GM23338 (cell line): ENCODE measurements around the gene MRPS26. TPM values are rescaled to one million over a fixed set of nuclear protein-coding genes. Genes with fewer than 3 reads are reported as not detected.

Source experiments
- ATAC-seq: fragments of 200-7000 bp; cut with Tn5 transposase; 3 replicates; pipeline ENCODE4 v1.9.1; 2020
- DNase-seq: peaks from one replicate; pipeline ENCODE4 v3.0.0-alpha.2; 2015; ENCODE audit warnings: low spot score
- H2AFZ ChIP-seq: fragments of 200-600 bp; sonication (generic); 2 replicates; pipeline ENCODE4 v1.8.0; 2016; ENCODE audit warnings: antibody characterized with exemption, mild to moderate bottlenecking, moderate library complexity
- H3F3A ChIP-seq: fragments of 200-600 bp; sonication (generic); replicated peaks from 2 replicates; pipeline ENCODE4 v1.8.0; 2017; ENCODE audit warnings: antibody characterized with exemption, mixed run types, low read depth
- H3K27ac ChIP-seq: fragments of 200-600 bp; sonication (generic); 2 replicates; pipeline ENCODE4 v1.6.1; 2016; ENCODE audit warnings: low read depth
- H3K27me3 ChIP-seq: fragments of 200-600 bp; sonication (generic); 2 replicates; pipeline ENCODE4 v1.8.0; 2016; ENCODE audit warnings: mild to moderate bottlenecking, mixed run types, moderate library complexity; ENCODE audit not compliant: insufficient read depth
- H3K36me3 ChIP-seq: fragments of 200-600 bp; sonication (generic); 2 replicates; pipeline ENCODE4 v1.8.0; 2016; ENCODE audit warnings: mild to moderate bottlenecking; ENCODE audit not compliant: insufficient read depth
- H3K4me1 ChIP-seq: fragments of 200-600 bp; sonication (generic); 2 replicates; pipeline ENCODE4 v1.8.0; 2016; ENCODE audit warnings: mild to moderate bottlenecking, moderate library complexity; ENCODE audit not compliant: insufficient read depth
- H3K4me2 ChIP-seq: fragments of 200-600 bp; sonication (generic); 2 replicates; pipeline ENCODE4 v1.7.1; 2017; ENCODE audit warnings: mixed run types
- H3K4me3 ChIP-seq: fragments of 200-600 bp; sonication (generic); 2 replicates; pipeline ENCODE4 v1.6.1; 2016; ENCODE audit warnings: mixed run types
- H3K79me2 ChIP-seq: fragments of 200-600 bp; sonication (generic); replicated peaks from 2 replicates; pipeline ENCODE4 v1.8.0; 2017; ENCODE audit warnings: mild to moderate bottlenecking; ENCODE audit not compliant: insufficient read depth
- H3K9me2 ChIP-seq: fragments of 200-600 bp; sonication (generic); 2 replicates; pipeline ENCODE4 v1.8.0; 2017; ENCODE audit not compliant: insufficient read depth
- H4K20me1 ChIP-seq: fragments of 200-600 bp; sonication (generic); replicated peaks from 2 replicates; pipeline ENCODE4 v1.8.0; 2017; ENCODE audit warnings: mild to moderate bottlenecking; ENCODE audit not compliant: insufficient read depth
- H3K27ac Mint-ChIP-seq: 2 replicates; pipeline ENCODE4 v1.8.0; 2020; ENCODE audit warnings: inconsistent platforms, mild to moderate bottlenecking, moderate library complexity, mixed read lengths
- H3K27me3 Mint-ChIP-seq: 3 replicates; pipeline ENCODE4 v1.8.0; 2022; ENCODE audit warnings: low read depth, mild to moderate bottlenecking, moderate library complexity, mixed read lengths, inconsistent platforms; ENCODE audit not compliant: insufficient read depth, poor library complexity
- H3K36me3 Mint-ChIP-seq: 3 replicates; pipeline ENCODE4 v1.8.0; 2021; ENCODE audit warnings: low read depth, mild to moderate bottlenecking, inconsistent platforms, moderate library complexity, mixed read lengths
- H3K4me1 Mint-ChIP-seq: 3 replicates; pipeline ENCODE4 v1.8.0; 2020; ENCODE audit warnings: mild to moderate bottlenecking, inconsistent platforms, mixed read lengths
- H3K4me3 Mint-ChIP-seq: 3 replicates; pipeline ENCODE4 v1.8.0; 2021; ENCODE audit warnings: moderate library complexity, mild to moderate bottlenecking, inconsistent platforms, mixed read lengths
- H3K9me3 Mint-ChIP-seq: 3 replicates; pipeline ENCODE4 v1.8.0; 2020; ENCODE audit warnings: moderate library complexity, mild to moderate bottlenecking, inconsistent platforms, mixed read lengths
- CREB1 ChIP-seq: fragments of 250-450 bp; sonication (Bioruptor Pico); IDR thresholded peaks from 2 replicates; pipeline ENCODE4 v1.5.0; 2020; ENCODE audit warnings: low read depth, mild to moderate bottlenecking, moderate library complexity
- EZH2 ChIP-seq: fragments of 200-600 bp; sonication (generic); IDR thresholded peaks from one replicate; pipeline ENCODE4 v1.8.0; 2017; ENCODE audit warnings: antibody characterized with exemption, mild to moderate bottlenecking, low read depth; ENCODE audit not compliant: unreplicated experiment
- EZH2phosphoT487 ChIP-seq: fragments of 200-600 bp; sonication (generic); IDR thresholded peaks from one replicate; pipeline ENCODE4 v1.8.1; 2018; ENCODE audit warnings: antibody characterized with exemption; ENCODE audit not compliant: unreplicated experiment
- JUNB ChIP-seq: IDR thresholded peaks from one replicate; pipeline ENCODE4 v1.6.1; 2016; ENCODE audit warnings: antibody characterized with exemption; ENCODE audit not compliant: unreplicated experiment
- POLR2AphosphoS5 ChIP-seq: IDR thresholded peaks from 2 replicates; pipeline ENCODE4 v1.6.1; 2016; ENCODE audit warnings: antibody characterized with exemption, low read depth
- STAT1 ChIP-seq: IDR thresholded peaks from one replicate; pipeline ENCODE4 v1.6.1; 2016; ENCODE audit warnings: antibody characterized with exemption; ENCODE audit not compliant: unreplicated experiment
- ZNF114 ChIP-seq: fragments of 250-450 bp; sonication (Bioruptor Pico); IDR thresholded peaks from 2 replicates; pipeline ENCODE4 v1.5.0; 2020; ENCODE audit warnings: mild to moderate bottlenecking, moderate library complexity
- ZNF331 ChIP-seq: fragments of 250-450 bp; sonication (Bioruptor Pico); IDR thresholded peaks from 2 replicates; pipeline ENCODE4 v1.5.0; 2020; ENCODE audit warnings: low read depth, mild to moderate bottlenecking, moderate library complexity
- polyA plus RNA-seq: library from polyadenylated mRNA; unstranded; fragments of >200 nt; fragmentation: Nextera tagmentation; extraction: Ambion mirVana; gene quantifications from 2 replicates; pipeline ENCODE4 v1.2.1, GENCODE V29; 2016
- total RNA-seq: library from RNA; depleted of rRNA; stranded (reverse); fragments of >200 nt; shearing (Covaris generic); gene quantifications from 2 replicates; pipeline ENCODE4 v1.2.3, GENCODE V29; 2014
- TF ChIP-seq, protein P1 (sequence below): fragments of 250-450 bp; sonication (Bioruptor Pico); IDR thresholded peaks from 2 replicates; pipeline ENCODE4 v1.5.0; 2020; ENCODE audit warnings: mild to moderate bottlenecking, moderate library complexity
- TF ChIP-seq, protein P2 (sequence below), 2 experiments: fragments of 200-600 bp in 1 of 2; sonication (generic) in 1 of 2; conservative IDR thresholded peaks; 2 replicates each; pipeline versions ENCODE4 v1.5.1 to v1.6.1; 2016 to 2017; ENCODE audit warnings: antibody characterized with exemption in 2 of 2, low read depth in 2 of 2, mild to moderate bottlenecking in 2 of 2, moderate library complexity in 1 of 2
- TF ChIP-seq, protein P3 (sequence below): IDR thresholded peaks from one replicate; pipeline ENCODE4 v1.6.1; 2018; ENCODE audit warnings: antibody characterized with exemption; ENCODE audit not compliant: unreplicated experiment

The MRPS26 gene
- total and polyA plus RNA-seq, 2 experiments from 2014 or later, result 105 to 154 TPM

DNA sequence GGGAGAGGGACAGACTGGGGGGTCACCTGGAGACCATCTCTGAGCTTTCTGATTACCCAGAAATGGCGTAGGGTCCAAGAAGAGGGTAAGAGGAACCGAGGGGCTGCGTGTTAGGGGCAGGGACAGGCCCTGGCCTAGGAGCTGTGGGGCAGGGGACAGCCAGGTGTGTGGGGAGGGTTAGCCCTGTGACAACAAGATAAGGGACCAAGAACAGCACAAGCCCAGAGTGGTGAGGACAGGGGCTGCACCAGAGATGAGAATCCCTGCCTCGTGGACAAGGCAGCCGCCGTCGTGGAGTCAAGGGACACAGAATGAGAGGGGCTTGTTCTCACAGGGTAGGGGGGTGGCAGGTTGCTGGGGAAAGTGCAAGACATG, 39.1 kb downstream of the MRPS26 start (continued):
- TF ChIP-seq, protein P1, sequence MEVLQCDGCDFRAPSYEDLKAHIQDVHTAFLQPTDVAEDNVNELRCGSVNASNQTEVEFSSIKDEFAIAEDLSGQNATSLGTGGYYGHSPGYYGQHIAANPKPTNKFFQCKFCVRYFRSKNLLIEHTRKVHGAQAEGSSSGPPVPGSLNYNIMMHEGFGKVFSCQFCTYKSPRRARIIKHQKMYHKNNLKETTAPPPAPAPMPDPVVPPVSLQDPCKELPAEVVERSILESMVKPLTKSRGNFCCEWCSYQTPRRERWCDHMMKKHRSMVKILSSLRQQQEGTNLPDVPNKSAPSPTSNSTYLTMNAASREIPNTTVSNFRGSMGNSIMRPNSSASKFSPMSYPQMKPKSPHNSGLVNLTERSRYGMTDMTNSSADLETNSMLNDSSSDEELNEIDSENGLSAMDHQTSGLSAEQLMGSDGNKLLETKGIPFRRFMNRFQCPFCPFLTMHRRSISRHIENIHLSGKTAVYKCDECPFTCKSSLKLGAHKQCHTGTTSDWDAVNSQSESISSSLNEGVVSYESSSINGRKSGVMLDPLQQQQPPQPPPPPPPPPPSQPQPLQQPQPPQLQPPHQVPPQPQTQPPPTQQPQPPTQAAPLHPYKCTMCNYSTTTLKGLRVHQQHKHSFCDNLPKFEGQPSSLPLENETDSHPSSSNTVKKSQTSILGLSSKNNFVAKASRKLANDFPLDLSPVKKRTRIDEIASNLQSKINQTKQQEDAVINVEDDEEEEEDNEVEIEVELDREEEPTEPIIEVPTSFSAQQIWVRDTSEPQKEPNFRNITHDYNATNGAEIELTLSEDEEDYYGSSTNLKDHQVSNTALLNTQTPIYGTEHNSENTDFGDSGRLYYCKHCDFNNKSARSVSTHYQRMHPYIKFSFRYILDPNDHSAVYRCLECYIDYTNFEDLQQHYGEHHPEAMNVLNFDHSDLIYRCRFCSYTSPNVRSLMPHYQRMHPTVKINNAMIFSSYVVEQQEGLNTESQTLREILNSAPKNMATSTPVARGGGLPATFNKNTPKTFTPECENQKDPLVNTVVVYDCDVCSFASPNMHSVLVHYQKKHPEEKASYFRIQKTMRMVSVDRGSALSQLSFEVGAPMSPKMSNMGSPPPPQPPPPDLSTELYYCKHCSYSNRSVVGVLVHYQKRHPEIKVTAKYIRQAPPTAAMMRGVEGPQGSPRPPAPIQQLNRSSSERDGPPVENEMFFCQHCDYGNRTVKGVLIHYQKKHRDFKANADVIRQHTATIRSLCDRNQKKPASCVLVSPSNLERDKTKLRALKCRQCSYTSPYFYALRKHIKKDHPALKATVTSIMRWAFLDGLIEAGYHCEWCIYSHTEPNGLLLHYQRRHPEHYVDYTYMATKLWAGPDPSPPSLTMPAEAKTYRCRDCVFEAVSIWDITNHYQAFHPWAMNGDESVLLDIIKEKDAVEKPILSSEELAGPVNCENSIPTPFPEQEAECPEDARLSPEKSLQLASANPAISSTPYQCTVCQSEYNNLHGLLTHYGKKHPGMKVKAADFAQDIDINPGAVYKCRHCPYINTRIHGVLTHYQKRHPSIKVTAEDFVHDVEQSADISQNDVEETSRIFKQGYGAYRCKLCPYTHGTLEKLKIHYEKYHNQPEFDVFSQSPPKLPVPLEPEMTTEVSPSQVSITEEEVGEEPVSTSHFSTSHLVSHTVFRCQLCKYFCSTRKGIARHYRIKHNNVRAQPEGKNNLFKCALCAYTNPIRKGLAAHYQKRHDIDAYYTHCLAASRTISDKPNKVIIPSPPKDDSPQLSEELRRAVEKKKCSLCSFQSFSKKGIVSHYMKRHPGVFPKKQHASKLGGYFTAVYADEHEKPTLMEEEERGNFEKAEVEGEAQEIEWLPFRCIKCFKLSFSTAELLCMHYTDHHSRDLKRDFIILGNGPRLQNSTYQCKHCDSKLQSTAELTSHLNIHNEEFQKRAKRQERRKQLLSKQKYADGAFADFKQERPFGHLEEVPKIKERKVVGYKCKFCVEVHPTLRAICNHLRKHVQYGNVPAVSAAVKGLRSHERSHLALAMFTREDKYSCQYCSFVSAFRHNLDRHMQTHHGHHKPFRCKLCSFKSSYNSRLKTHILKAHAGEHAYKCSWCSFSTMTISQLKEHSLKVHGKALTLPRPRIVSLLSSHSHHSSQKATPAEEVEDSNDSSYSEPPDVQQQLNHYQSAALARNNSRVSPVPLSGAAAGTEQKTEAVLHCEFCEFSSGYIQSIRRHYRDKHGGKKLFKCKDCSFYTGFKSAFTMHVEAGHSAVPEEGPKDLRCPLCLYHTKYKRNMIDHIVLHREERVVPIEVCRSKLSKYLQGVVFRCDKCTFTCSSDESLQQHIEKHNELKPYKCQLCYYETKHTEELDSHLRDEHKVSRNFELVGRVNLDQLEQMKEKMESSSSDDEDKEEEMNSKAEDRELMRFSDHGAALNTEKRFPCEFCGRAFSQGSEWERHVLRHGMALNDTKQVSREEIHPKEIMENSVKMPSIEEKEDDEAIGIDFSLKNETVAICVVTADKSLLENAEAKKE (CRISPR knock-in tag), result no peak
- TF ChIP-seq STAT1, result no peak
- no peak for TF ChIP-seq ZNF331 (CRISPR knock-in tag)

DNA sequence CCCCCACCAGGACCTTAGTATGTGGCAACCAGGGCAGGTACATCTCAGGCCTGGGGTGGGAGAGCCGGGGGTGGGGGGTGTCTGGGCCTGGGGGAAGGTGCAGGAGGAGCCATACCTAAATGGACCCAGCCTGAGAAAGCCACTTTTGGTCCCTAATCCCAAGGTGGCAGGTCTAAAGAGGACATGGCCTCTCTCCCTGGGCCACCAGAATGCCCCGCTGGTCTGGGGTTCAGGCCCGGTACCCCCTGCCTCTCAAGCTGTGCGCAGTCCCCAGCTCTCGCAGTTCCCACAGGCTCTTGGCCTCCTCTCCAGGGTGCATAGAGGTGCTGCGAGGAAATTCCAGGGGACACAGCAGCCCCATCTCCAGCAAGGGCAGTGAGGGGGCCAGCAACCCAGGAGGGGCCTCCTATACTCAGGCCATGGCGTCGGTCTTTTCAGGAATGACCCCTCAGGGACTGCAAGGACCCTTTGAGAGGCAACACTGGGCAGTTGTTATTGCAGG, 39.8 kb downstream of the MRPS26 start:
- Histone ChIP-seq H2AFZ (no peak overlapping the region), H4K20me1 (no peaks in the 10 kb centered on the region), H3K4me3 (no peak overlapping the region), H3F3A (no peaks in the 10 kb centered on the region), H3K79me2 (no peaks in the 10 kb centered on the region), H3K9me2 (no peaks in the 10 kb centered on the region), H3K36me3 (no peaks in the 10 kb centered on the region), H3K4me1 (peaks cover 4% of the 10 kb centered on the region; the same call in 1 of the 2 replicates), H3K27ac (no peak overlapping the region), H3K4me2 (no peak overlapping the region), H3K27me3 (peaks cover 44% of the 10 kb centered on the region)
- Mint-ChIP-seq H3K4me3 (no peak overlapping the region), H3K27ac (no peak overlapping the region), H3K27me3 (peaks cover 43% of the 10 kb centered on the region), H3K9me3 (no peaks in the 10 kb centered on the region), H3K36me3 (no peaks in the 10 kb centered on the region), H3K4me1 (peaks cover 3% of the 10 kb centered on the region; the same call in 1 of the 3 replicates)
- ATAC-seq, result no peak
- DNase-seq, result no peak
- TF ChIP-seq, protein P2, sequence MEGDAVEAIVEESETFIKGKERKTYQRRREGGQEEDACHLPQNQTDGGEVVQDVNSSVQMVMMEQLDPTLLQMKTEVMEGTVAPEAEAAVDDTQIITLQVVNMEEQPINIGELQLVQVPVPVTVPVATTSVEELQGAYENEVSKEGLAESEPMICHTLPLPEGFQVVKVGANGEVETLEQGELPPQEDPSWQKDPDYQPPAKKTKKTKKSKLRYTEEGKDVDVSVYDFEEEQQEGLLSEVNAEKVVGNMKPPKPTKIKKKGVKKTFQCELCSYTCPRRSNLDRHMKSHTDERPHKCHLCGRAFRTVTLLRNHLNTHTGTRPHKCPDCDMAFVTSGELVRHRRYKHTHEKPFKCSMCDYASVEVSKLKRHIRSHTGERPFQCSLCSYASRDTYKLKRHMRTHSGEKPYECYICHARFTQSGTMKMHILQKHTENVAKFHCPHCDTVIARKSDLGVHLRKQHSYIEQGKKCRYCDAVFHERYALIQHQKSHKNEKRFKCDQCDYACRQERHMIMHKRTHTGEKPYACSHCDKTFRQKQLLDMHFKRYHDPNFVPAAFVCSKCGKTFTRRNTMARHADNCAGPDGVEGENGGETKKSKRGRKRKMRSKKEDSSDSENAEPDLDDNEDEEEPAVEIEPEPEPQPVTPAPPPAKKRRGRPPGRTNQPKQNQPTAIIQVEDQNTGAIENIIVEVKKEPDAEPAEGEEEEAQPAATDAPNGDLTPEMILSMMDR (conservative IDR thresholded peaks at IDR 0.05; ENCODE audit: low read depth in 2 of 2), result no peak
- TF ChIP-seq STAT1, result no peak
- no peak for TF ChIP-seq POLR2AphosphoS5
- TF ChIP-seq, protein P3, sequence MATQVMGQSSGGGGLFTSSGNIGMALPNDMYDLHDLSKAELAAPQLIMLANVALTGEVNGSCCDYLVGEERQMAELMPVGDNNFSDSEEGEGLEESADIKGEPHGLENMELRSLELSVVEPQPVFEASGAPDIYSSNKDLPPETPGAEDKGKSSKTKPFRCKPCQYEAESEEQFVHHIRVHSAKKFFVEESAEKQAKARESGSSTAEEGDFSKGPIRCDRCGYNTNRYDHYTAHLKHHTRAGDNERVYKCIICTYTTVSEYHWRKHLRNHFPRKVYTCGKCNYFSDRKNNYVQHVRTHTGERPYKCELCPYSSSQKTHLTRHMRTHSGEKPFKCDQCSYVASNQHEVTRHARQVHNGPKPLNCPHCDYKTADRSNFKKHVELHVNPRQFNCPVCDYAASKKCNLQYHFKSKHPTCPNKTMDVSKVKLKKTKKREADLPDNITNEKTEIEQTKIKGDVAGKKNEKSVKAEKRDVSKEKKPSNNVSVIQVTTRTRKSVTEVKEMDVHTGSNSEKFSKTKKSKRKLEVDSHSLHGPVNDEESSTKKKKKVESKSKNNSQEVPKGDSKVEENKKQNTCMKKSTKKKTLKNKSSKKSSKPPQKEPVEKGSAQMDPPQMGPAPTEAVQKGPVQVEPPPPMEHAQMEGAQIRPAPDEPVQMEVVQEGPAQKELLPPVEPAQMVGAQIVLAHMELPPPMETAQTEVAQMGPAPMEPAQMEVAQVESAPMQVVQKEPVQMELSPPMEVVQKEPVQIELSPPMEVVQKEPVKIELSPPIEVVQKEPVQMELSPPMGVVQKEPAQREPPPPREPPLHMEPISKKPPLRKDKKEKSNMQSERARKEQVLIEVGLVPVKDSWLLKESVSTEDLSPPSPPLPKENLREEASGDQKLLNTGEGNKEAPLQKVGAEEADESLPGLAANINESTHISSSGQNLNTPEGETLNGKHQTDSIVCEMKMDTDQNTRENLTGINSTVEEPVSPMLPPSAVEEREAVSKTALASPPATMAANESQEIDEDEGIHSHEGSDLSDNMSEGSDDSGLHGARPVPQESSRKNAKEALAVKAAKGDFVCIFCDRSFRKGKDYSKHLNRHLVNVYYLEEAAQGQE, result no peak
- TF ChIP-seq ZNF114 (CRISPR knock-in tag), result no peak
- no peak for TF ChIP-seq JUNB
- no peak for TF ChIP-seq CREB1 (CRISPR knock-in tag)
- no peak for TF ChIP-seq EZH2
- TF ChIP-seq EZH2phosphoT487, result no peak
- no peak for TF ChIP-seq ZNF331 (CRISPR knock-in tag)
